Activated CD8-positive, alpha-beta memory T cell treated with anti-CD3 and anti-CD28 coated beads, Interleukin-2, amount 50 U/mL, for 24 hours (primary cell): ENCODE results near the gene NCK1.
"Not testable (repeated sequence)": the region's sequence is repeated elsewhere in the genome, so short reads cannot be mapped to it uniquely, and the experiment has no call there.

ENCODE experiments used
- DNase-seq: peaks from one replicate; pipeline ENCODE4 v3.0.0-alpha.2; 2020; ENCODE audit errors: extremely low read depth

NCK1 gene

DNA sequence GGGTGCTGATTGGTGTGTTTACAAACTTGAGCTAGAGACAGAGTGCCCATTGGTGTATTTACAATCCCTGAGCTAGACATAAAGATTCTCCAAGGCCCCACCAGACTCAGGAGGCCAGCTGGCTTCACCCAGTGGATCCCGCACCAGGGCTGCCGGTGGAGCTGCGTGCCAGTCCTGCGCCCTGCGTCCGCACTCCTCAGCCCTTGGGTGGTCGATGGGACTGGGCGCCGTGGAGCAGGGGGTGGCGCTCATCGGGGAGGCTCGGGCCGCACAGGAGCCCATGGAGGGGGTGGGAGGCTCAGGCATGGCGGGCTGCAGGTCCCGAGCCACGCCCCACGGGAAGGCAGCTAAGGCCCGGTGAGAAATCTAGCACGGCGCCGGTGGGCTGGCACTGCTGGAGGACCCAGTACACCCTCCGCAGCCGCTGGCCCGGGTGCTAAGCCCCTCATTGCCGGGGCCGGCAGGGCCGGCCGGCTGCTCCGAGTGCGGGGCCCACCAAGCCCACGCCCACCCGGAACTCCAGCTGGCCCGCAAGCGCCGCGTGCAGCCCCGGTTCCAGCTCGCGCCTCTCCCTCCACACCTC lies 125.5 kb downstream of the NCK1 start:
- DNase-seq, result not testable (repeated sequence)

DNA sequence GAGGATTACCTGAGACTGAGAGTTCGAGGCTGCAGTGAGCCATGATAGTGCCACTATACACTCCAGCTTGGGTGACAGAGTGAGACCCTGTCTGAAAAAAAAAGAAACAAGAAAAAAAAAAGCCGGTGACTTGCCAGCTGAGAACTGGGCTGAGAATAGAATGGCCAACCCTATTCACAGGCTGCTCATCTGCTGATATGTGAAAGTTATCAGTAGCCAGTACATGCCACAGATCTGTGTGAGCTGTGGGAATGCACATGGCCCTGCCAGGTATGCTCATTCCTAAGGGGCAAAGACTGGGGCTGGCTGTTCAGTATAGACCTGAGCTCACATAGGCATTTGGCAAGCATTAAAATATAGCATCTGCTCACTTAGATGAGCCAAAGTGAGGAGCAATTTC lies 126.6 kb downstream of the NCK1 start:
- no peak for DNase-seq

DNA sequence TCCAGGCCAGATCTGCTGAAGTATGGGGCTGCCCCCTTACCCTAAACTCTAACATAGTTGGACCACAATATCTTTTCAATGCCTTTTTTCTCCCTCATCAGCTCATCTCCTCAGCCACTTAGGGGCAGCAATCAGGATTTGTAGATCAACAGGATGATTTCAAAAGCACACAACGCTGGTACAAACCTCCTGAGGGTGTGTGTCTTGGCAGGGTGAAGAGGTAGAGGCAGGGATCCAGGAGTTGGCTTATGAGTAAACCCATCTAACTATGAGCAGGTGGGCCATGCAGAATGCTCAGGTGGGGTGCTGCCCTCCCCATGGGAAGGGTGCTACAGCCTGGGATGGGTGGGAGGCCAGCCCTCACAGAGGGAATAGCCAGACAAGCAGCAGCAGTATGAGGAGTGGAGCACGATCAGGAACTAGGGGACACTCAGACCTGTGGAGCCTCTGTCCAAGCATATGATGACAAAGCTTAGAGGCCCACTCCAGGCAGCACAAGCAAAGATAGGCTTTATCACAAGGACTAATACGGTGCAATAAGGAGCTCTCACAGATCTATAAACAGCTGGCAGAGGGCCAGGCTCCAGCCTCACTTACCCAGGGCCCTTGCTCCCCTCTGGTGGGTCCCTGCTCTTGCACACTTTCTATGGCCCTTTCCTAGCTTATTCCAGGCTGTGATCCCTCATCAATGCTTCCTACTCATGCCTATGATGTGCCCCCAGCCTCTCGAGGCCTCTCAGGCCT lies 127.9 kb downstream of the NCK1 start:
- no peak for DNase-seq

DNA sequence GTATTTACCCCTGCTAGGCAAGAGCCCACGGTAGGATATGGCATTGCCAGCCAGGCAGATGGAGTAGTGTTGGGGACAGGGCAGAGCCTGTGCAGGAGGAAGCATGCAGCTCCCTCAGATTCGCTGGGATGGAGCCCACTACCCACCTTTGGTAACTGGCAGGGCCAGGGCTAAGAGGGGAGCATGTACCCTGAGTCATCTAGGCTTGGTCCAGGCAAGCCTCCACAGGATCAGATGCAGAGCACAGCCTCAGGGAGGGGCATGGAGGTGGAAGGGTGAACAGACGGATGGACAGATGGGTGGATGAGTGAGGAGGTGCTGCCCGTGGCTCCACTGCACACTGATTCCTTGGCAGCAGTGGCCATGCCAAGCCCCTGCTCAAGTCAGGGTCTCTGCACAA lies 128.8 kb downstream of the NCK1 start:
- DNase-seq, result no peak

DNA sequence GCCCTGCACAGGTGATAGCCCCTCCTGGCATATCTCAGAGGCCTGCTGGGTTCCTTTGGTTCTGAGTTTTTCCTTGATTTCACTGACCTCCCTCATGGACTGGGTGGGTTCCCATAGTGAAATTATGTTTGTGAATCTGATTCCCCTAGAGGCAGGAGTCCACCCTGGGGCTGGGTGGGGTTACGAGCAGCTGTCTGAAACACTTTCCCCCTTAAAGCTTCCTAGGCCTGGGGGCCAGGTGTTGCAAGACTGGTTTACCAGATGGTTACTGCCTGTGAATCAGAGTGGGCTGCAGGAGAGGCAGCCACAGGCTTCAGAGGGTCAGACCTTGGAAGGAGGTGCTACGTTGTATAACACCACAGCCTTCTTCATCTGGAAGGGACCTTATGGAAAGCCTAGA lies 130.1 kb downstream of the NCK1 start:
- no peak for DNase-seq

DNA sequence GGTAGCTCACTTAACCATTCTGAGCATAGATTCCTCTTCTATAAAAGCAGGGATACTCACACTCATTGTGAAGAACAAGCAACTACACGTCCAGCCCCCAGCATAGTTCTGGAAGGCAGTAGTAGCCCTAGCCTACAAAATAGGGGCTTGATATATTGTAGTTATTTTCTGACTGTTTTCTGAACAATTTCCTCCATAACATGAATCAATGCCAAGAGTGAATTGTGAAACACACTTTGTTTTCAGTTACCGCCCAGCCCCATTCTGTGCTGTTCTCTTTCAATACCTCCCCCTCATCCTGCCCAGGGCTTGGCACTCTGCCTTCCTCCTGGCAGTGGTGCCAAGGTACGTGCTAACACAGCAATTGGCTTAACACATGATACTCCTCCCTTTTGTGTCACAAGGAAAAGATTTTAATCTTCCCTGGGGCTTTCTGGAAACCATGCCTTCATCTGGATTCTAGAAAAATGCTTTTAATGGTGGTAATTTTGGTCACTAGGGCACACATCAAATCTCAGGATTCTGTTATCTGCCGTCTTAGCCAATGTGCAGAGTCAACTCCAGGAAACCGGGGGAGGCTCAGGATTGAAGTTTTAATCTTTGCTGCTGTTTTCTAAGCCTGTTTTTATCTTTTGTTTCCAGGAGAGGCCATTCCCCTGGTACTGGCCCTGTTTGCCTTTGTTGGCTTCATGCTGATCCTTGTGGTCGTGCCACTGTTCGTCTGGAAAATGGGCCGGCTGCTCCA lies 132.9 kb downstream of the NCK1 start:
- no peak for DNase-seq

DNA sequence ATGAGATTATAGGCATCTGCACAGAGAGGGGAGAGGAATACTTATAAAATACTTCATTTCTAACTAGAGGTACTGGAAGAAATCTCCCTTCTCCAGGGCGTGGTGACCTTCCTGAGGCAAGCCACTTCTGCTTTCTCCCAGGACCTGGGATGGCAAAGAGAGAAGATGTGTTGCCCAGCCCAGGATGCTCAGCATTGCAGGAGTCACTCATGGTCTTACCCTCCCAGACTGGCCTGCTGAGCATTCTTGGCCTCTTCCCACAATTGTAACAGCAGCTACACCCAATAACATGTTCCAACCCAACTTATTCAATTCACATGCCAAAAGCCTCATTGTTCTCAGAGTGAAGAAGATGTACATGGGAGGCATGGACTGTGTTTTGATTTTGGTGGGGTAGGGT lies 133.6 kb downstream of the NCK1 start:
- no peak for DNase-seq
